CD4-positive, alpha-beta T cell treated with Interleukin-4 for 4 hours (primary cell): ENCODE measurements around the gene COL21A1.

Experiments
- DNase-seq: peaks from one replicate; pipeline ENCODE4 v3.0.0-alpha.2; 2020

The COL21A1 gene

DNA sequence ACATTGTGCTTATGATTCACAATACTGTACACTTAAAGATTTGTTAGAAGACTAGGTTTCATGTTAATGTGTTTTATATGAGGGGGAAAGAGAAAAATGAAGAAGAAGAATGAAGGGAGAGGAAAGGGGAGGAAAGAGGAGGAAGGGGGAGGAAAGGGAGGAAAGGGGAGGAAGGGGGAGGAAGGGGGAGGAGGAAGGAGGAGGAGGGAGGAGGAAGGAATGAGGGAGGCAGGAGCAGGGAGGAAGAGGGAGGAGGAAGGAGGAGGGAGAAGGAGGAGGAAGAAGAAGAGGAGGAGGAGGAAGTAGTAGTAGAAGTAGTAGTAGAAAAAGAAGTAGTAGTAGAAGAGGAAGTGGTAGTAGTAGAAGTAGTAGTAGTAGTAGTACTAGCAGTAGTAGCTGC is 70.6 kb downstream of the COL21A1 start:
- DNase-seq: no peak

DNA sequence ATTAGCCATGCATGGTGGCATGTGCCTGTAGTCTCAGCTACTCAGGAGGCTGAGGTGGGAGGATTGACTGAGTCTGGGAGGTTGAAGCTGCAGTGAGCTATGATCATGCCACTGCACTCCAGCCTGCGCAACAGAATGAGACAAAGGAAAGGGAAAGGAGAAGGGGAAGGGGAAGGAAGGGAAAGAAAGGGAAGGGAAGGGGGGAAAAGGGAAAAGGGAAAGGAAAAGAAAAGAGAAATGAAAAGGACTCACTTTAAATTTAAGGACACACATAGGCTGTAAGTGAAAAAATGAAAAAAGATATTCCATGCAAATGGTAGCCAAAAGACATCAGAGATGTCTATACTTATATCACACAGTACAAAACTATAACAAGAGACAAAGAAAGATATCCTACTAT is 74.2 kb downstream of the COL21A1 start:
- no peak for DNase-seq

DNA sequence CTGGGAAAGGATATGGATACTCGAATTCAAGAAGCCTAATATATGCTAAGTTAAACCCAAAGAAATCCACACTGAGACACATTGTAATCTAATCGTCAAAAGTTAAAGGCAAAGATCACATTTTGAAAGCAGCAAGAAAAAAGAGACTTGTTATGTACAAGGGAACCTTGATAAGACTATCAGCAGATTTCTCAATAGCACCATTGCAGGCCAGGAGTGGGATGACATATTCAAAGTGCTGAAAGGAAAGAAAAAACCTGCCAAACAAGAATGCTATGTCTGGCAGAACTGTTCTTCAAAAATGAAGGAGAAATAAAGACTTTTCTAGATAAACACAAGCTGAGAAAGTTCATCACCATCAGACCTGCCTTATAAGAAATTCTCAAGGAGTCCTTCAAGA is 75.2 kb downstream of the COL21A1 start:
- DNase-seq: no peak

DNA sequence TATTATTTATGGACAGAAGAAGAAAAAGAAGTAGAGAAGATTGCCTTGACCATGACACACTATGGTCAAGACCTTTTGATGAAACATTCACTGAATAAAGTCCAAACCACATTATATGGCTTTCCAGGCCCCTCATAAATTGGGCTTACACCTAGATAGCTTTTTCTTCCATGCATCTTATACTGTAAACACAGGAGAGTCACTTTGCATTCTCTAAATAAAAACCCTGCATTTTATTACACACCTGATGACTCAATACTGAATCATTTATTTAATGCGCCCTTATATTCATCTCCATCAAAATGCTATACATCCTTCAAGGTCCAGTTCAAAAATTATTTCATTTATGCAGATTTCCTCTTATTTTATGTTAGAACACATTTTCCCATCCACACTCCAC is 78.0 kb downstream of the COL21A1 start:
- no peak for DNase-seq

DNA sequence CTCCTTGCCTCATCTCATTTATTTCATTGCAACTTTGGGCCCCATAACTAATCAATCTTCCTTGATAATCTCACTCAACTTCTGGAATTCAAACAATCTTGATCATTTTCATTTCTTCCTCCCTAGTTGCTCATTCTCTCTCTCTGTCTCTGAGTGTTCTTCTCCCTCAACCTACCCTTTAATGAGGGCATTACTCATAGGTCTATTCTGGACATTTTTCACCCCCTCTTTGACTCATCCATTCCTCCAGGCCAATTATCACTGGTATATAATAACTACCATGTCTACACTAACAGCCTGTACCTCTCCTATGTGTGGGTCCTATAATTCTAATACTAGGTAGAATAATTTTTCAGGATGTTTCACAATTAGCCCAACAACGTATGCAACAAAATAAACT is 78.8 kb downstream of the COL21A1 start:
- DNase-seq: no peak

DNA sequence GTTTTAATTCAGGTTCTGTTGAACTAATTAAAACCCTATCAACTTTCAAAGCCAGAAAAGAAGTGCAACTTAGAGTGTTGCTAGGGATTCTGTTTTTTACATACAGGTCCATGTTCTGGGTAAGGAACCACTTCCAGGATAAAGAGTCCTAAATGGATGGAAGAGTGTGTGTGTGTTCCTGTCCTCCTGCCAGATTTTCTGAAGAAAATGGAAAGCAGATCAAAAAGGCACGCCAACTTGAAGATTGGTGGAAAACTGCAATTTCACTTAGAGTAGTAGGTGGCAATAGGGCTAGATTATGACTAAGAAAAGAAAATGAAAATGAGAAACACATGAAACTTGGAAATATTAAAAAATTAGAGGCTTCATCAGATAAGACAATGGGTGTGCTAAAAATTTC is 85.3 kb downstream of the COL21A1 start:
- DNase-seq: no peak

DNA sequence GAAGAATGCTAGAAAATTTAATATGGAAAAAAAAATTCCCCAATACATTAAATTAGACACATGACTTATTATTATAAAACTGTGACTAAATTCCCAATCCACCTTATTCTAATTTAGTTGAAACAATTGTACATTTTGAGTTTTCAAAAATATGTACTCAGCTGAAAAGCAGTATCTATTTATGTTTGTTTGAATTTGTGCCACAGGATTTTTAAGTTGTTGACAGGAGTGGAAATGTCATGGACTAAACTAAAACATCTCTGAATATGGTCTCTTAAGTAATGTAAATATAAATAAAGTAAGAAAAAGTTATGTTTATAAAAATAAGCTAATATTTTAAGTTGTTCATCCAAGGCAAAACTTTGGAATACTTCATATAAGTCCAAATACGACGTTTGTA is 86.9 kb downstream of the COL21A1 start:
- DNase-seq: no peak

DNA sequence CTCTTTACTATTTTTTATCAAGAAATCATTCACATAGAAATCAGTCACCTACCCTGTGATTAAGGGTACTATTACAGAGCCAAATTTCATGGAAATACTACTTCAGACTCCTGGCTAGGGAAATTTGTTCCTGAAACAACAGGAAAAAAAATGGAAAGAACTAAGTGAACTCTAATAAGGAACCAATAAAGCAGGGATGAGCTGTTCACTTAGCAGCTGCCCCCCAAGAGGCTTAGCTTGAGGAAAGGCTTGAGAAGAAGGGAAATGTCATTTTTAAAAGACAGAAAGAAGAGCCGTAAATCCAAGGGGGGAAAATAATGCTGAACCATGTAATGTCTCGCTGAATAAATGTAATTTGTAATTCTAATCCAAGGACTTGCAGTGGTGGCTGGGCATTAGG is 88.8 kb downstream of the COL21A1 start:
- DNase-seq: no peak

DNA sequence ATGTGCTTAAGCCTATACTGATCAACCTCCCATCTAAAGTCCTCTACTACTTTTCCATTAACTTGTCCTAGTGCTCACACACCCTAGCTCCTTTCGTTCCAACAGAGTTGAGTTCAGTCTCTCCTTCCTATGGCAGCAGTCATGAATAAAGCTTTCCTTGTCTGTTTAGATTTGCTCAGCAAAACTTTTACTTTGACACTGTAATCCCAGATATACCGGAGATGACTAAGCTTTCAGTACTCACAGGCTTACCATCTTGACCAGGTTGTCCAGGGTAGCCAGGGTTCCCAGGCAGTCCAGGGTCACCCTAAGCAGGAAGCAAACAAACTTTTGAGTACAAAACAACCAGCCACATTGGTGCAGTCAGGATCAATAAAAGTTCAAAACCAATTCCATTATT is 90.7 kb downstream of the COL21A1 start:
- DNase-seq: no peak

DNA sequence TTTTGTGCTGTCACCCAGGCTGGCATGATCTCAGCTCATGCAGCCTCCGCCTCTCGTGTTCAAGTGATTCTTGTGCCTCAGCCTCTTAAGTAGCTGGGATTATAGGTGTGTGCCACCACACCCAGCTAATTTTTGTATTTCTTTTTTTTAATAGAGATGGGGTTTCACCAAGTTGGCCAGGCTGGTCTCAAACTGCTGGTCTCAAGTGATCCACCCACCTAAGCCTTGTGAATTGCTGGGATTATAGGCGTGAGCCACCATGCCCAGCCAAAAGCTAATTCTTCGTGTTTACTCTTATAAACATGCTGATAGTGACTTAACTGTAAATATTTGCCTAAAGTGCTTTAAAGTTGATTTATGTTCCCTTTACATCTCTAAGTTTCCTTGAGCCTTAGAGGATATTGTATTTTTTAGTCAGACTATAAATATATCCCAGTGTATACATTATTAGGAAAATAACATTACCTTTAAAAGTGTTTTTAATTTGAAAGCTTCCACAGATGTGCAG is 91.7 kb downstream of the COL21A1 start:
- DNase-seq: no peak

DNA sequence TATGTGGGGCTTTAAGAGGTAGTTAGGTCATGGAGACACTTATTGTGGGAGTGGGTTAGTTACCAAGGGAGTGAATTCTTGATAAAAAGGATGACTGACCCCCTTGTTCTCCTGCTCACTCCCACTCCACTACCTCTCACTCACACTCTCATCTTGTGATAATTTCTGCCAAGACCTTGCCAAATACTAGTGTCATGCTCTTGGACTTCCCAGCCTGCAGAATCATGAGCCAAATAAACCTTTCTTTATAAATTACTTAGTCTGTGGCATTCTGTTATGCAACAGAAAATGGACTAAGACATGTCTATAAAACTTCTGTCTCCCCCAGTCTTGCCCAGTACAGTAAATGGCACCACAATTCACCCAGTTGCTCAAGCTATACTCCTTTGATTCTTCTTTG is 93.3 kb downstream of the COL21A1 start:
- DNase-seq: no peak

DNA sequence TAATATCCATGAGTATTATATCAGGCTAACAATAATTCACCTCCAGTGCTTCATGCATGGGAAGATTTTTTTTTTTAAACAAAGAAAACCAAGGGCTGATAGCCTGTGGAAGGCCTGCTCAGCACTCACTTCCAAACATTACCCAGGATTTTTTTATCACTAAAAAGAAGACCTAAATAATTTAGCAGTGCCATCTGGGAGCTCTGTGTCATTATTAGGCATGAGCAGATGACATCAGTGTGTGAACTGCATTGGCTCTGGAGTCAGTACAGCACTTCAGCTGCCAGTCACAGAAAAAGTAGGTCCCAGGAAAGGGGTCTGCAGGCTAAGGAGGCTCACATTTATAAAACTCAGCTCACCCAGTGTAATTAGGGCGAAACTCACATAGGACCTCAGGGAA is 94.8 kb downstream of the COL21A1 start:
- DNase-seq: no peak

DNA sequence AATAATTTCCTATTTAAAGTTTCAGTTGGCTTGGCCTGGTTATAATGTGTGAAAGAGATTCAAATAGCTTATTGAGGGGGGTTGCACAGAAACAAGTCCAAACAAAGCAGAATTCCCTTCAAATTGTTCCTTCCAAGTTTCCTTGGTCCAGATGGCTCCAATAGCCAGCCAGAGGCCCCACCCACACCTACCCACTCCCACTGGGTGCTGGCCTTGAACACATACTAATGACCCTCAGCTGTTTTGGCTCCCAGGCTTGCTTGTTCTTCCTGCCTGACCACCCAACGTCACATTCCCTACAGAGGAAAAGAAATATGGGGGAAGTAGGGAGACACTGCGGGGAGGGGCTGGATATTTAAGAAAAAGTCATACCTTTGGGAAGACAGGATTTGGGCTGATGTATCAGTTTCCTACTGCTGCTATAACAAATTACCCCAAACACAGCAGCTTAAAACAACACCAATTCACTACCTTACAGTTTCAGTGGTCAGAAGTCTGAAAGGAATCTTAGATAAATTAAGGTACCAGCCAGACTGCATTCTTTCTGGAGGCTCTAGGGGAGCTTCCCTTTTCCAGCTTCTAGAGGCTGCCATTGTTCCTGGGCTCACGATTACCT is 95.7 kb downstream of the COL21A1 start:
- DNase-seq: no peak

DNA sequence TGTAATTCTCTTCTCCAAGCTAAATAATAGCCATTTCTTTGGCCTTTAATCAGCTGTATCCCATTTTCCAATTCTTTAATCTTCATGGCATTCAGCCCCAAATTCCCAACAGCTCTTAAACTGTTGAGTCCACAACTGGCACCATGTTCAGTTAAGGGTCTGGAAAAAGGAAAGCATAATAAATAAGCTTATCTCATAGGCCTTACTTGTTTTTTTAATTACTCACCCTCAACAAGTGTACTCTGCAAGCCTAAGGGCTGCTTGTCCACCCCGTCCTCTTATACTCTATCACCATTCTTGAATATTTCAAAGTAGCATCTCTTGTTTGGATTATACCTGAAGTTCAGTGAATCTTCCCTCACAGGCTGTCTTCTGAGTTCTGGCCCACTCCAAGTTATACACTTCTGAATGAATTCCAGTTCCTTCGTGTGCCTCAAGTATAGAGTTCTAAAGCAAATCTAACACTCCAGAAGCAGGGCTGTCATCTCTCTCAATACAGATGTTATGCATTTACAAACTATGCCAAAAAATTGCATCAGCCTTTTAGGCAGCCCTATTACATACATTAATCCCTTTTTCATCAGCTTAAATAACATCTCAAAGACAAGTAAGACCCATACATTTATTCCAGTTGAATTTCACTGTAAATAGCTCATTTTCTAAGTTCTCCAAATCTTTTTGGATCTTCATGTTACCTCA is 98.7 kb downstream of the COL21A1 start:
- DNase-seq: no peak

DNA sequence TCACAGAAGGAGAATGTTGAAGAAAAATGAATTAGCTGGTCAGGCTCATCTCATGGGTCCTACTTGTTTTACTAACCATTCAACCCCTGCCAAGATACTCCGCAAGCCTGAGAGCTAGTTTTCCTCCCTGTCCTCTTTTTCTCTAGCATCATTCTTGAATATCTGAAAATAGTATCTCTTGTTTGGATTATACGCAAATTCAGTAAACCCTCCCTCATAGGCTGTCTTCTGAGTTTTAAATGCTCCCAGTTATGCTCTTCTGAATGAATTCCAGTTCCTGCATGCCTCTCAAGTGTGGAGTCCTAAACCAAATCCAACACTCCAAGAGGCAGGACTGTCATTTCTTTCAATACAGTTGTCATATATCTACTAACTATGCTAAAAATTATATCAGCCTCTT is 99.6 kb downstream of the COL21A1 start:
- no peak for DNase-seq

DNA sequence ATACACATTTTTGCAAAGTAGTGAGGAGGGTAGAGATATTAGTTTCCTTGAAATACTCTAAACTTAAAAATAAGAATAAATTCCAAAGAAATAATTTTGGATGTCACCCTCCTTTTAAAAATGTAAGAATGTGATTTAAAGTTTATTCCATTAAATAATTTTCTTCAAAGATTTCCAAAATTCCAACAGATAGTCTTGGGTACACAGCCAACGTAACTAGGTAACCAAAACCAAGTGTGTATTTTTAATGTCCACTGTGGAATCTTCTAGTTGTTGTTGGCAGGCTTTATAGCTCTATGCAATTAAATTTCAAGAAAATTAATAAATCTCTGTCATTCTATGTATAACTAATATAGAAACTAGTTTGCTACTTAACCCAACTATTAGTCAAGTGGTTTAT is 101.3 kb downstream of the COL21A1 start:
- no peak for DNase-seq

DNA sequence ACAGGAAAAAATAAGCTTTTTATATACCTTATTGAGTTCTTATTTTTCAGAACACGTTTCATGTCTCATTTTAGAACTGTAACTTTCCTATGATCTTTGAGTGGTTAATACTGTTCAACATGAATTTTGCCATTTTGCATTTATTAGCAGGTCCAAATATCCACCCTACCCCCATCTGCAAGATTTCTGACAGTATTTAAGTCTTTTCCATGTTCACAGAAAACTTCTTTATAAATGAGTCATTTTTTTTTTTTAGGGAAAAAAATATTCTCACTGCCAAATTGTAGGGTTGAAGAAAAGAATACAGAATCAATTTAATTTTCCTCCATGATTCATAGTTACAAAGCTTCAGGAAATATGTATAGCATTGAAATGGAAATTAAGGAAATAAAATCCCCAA is 101.8 kb downstream of the COL21A1 start:
- no peak for DNase-seq

DNA sequence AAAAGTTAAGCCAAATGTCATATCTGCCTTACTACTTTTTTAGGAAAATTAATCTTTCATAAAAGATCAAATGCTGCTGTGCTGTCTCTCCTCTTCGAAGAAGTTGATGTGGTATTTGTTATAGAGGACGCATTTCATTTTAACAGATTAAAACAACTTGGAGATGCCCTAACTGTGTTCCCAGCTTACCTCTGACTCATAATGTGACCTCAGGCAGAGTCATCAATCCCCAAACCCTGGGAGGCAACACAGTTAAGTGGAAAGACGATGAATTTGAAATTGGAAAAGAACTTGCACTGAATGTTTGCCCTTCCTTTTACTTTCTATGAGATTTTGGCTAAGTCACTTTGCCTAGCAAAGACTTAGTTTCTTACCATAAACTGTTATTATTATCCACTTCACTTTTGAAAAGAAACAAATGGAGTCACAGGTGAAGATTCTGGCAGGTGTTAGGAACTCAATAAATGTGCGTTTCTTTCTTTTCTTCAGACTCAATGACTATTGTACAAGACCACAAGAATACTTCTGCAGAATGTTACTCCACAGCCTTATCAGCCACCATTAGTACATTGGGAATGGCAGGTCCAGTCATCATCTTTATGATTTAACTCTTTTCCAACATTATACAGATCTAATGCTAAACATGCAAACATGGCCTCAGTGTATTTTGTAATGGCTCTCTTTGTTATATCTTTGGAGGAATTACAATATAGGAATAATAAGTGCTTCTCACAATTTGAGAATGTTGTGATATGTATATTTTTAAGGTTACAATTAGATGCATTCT is 102.6 kb downstream of the COL21A1 start:
- no peak for DNase-seq

DNA sequence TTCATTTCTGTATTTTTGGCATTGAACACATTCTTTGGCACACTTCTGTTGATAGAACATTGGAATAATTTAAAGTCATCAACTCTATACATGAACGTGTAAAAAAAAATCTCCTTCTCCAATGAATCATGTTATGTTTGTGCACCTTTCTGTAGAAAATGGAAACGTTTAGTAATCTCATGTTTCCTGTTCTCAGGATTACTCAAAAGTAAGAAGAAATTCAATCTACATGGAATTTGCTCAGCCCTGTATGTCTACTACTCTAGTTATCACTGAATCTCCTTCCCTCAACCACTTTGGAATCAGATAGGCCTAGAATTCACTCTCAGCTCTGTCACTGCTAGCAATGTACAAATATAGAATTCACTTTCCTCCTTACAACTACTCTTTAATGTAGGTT is 103.6 kb downstream of the COL21A1 start:
- no peak for DNase-seq

DNA sequence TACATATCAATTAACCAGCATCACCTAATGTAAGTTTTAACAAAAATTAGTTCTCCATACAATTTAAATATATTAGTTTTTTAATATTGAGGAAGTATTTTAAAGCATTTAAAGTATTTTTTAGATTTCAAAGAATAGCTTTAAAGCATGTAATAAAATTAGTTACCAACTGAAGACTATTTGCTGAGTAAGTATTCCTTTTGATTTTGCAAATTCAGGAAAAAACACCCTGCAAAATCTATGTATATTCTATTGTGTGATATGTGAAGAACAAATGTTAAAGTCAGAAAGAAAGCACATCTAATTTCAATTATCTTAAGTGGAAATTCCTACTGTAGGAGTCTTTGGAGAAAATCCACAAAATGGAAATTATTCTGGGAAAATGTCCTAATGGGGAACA is 107.3 kb downstream of the COL21A1 start:
- no peak for DNase-seq

DNA sequence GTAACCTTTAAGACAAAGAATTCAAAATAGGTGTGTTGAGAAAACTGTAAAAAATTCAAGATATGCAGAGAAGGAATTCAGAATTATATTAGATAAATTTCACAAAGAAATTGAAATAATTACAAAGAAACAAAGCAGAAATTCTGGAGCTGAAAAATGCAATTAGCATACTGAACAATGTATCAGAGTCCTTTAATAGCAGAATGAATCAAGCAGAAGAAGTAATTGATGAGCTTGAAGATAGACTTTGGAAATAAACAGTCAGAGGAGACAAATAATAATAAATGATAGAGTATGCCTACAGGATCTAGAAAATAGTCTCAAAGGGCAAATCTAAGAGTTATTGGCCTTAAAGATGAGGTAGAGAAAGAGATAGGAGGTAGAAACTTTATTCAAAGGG is 131.7 kb downstream of the COL21A1 start:
- DNase-seq: no peak

DNA sequence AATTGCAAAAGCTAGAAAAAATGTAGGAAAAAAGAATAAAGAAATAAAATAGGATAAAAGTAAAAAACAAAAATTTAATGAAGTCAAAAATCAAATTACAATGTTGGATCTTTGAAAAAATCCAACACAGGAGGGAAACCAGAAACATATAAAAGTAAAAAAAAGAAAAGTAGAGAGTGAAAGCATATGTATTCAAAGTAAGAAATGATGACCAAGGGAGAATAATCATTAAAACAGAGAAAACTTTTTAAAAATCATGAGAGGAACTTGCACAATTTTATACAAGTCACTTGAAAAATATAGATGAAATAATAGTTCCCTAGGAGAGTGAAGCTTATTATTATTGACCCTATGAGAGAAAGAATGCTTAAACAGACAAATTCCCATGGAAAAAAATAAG is 138.2 kb downstream of the COL21A1 start:
- no peak for DNase-seq

DNA sequence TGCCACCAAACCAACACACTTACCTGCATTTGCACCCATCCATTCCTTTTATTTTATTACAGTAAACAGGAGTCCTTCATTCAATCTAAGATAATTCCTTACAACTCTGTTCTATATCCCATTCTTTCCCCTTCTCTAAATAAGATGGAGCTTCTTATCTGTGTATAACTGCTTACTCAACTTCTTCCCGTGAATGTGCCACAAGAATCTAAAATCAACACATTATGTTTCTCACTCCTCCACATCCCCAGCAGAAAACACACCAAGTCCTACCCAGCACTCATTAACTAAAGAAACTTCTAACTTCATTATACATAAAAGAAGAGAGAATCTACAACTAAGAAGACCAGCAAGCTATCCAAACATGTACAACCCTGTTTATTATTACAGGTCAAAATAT is 141.1 kb downstream of the COL21A1 start:
- DNase-seq: no peak

DNA sequence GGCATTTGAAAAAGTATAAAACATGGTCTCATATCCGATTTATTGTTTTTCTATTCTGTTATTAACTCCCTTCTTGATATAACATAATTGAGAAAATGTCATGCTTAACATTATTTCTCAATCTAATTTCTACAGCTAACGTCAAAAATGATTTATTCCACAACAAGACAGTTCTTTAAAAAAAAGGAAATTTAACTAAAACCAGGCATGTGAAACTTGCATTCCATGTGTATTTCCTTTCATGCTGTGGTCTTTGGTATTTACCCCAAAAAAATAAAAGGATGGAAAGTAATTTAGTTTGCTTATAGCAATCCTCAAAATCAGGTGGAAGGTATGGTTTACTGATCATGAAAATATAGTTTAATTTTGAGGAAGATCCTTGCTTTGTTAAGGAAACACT is 142.8 kb downstream of the COL21A1 start:
- no peak for DNase-seq
